HG03354 (cell line): ENCODE data around the gene SETDB2.
"Not testable (repeated sequence)": the region's sequence is repeated elsewhere in the genome, so short reads cannot be mapped to it uniquely, and the experiment has no call there.

Experiments used
- ATAC-seq: cut with Tn5 transposase; IDR thresholded peaks from one replicate; pipeline ENCODE4 v1.9.1; 2021; ENCODE audit warnings: mild to moderate bottlenecking; ENCODE audit not compliant: unreplicated experiment, poor library complexity, severe bottlenecking

SETDB2 gene

DNA sequence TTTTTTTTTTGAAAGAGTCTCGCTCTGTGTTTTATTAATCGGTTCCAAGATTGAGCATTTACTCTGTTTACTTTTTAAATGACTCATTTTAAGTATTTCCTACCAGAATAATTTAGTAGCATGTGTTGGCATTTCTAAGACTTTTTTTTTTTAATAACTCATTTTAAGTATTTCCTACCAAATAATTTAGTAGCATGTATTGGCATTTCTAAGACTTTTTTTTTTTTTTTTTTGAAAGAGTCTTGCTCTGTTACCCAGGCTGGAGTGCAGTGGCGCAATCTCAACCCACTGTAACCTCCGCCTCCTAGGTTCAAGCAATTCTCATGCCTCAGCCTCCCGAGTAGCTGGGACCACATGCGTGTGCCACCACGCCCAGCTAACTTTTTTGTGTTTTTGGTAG, 13.1 kb downstream of the SETDB2 start:
- no peak for ATAC-seq

DNA sequence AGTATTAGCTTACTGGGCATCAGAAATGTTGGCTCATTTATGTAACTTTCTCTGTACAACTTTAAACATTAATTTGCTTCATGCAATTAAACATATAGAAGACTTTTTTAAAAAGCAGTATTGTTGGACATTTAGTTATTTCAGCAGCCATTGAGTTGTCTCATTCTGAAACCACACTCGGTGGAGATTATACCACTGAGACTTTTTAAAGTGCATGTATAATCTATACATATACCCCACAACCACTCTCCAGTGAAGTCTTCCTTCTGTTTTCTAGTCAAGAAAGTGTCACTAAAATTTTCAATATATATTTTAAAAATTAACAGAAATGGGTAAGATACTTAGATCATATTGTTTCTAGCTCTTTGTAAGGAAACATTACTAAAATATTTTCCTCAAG, 15.5 kb downstream of the SETDB2 start:
- ATAC-seq, result no peak

DNA sequence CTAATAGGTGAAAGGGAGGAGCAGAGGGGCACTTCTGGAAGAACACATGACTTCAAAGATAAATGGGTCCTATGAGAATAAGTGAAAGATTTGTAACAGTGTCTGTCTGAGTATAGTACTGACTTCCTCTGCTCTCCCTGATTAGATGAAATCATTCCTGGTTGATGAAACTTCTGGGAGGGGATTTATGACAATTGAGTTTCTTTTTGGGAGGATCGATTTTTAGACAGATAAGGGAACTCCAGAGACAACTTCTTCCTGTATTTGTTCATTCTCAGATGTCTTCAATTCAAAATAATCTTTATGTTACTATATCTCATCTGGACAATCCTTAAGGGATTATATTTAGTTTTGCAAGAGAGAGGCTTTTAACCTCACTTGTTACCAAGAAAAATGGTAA, 20.0 kb downstream of the SETDB2 start:
- ATAC-seq, result no peak

DNA sequence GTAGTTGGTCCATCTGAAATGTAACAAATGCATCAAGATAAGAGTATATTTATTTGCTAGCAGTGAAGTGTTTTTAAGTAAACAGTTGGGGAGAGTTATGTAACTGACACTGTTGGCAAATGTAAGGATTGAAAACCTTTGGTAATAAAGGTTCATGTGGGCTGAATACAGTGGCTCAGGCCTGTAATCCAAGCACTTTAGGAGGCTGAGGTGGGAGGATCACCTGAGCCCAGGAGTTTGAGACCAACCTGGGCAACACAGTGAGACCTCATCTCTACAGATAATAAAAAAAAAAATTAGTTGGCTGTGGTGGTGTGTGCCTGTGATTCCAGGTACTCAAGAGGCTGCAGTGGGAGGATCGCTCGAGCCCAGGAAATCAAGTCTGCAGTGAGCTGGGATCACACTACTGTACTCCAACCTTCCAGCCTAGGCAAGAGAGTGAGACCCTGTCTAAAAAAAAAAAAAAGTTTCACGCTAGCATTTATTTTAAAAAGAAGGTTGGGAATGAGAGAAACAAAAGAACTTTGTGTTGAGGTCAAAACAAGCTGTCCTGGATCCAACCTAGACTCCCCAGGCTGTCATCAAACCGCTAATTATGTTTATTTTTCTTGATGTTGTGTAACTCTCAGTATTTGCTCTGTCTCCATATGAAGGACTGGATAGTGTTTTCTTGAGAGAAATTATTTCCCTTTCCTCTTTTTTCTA, 20.7 kb downstream of the SETDB2 start:
- no peak for ATAC-seq

DNA sequence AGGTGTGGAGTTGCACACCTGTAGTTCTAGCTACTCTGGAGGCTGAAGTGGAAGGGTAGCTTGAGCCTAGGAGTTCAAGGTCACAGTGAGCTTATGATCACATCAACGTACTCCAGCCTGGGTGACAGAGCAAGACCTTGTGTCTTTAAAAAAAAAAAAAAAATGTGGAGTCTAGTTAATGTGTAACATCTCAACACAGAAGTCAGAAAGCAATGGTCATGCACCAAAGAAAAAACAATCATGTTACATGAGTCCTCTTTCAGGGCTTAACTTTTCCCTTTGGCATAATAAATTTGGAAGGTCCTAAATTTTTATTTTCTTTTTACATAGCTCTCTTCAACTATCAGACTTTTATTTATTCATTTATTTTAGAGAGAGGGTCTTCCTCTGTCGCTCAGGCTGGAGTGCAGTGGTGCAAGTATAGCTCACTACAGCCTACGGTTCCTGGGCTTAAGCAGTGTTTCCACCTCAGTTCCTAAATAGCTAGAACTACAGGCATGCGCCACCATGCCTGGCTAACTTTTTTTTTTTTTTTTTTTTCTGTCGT, 22.3 kb downstream of the SETDB2 start:
- ATAC-seq, result no peak

DNA sequence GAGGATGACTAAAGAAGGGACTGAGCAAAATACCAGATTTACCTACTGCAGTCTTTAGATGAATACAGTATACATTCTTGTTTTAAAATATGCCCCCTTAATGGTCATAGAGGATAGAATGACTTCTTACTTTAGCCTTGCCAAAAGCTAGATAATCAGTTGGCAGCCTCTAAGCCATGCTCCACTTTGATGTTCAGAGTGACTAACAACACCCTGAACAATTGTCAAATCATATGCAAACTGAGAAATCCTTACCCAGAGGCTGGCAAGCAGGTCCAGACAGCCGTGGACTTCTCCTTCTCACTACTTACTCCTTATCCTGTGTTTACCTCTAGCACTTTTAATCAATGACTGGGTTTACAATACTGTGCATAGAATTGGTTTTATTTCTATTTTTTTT, 28.1 kb downstream of the SETDB2 start:
- ATAC-seq, result no peak

DNA sequence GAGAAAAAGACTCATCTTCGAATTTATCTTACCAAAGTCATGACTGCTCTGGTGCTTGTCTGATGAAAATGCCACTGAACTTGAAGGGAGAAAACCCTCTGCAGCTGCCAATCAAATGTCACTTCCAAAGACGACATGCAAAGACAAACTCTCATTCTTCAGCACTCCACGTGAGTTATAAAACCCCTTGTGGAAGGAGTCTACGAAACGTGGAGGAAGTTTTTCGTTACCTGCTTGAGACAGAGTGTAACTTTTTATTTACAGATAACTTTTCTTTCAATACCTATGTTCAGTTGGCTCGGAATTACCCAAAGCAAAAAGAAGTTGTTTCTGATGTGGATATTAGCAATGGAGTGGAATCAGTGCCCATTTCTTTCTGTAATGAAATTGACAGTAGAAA, 32.5 kb downstream of the SETDB2 start:
- no peak for ATAC-seq

DNA sequence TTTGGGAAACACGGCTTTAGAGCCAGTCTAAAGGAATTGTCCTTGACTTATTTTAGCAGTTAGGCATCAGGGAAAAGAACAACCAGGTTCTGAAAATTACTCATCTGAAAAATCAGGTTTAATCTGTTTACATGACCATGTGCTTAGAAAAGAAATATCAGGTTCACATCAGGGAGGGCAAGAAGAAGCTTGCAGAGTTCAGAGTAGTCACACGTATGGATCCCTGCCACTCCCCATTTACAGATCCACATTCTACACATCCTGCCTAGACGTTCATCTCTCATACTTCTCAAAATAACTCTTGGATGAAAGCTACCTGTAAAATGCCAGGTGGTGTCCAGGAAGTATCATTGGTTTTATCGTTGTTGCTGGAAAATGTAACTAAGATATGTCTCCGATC, 37.7 kb downstream of the SETDB2 start:
- ATAC-seq, result no peak

DNA sequence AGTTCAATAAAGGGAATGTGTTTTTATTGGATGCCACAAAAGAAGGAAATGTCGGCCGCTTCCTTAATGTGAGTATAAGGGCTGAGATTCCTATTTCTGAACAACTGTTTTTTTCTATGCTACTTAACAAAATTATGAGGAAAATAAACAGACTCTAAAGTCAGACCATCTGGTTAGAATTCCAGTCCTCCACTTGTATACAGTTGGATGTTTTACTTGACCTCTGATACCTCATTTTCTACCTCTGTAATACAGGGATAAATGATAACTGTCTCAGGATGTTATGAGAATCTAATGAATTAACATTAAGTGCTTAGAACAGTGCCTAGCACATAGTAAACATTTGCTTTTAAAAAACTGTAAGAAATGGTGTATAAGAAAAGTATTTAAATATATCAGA, 44.5 kb downstream of the SETDB2 start:
- no peak for ATAC-seq

DNA sequence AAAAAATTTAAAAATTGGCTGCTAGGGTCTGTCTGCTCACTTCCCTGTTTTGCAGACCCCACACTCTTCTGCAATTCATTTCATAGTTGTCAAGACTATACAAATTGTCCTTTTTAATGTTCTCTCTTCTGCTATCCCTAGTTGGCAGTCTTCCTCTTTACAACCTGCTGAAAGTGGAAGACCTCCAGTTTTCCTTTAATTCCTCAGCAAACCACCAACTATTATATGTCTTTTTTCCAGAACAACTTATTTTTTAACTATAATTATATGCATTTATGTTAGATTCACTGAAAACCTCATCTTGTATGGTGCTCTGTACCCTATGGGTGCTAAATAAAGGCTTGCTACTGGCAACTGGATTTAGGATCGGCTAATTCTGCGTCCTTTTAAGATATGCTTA, 50.6 kb downstream of the SETDB2 start:
- ATAC-seq, result no peak

DNA sequence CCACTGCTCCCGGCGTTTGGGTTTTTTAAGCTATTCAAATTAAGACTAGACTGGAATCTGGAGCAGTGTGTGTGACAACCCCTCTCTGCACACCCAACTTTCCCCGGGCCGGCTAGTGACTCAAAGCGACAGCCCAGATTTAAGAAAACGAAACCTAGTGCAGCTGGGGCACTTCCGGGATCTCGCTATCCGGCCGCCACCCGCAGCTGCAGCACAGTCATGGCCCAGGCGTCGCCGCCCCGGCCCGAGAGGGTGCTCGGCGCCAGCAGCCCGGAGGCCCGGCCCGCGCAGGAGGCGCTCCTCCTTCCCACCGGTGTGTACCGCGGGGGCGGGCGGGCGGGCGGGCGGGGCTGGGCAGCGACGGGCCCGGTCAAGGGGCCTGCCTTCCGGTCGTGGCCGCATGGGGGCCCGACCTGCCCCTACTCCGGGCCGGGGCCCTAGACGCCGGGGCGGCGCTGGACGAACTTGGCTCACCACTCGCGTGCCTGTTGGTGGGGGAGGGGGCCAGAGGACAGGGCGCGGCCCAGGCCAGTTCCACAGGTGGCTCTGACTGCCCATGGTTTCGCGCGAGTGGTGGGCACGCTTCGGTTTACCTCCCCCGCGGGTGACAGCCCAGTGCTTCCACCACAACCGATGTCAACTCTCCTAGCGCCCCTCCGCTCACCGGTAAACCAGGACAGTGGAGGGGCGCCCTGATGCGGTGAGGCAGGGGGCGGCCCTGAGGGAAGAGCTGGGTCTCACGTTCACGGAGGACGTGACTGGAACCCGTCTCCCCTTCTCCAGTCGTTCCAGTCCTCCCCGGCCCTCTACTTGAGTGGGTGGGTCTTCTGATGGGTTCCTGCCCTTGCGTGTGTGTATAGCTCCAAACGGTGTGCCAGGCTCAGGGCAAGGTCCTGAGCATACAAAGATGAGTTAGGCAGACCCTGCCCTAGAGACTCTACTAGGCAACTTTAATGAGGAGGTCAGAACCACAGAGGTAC, 52.0 kb downstream of the SETDB2 start, which contains the start of gene PHF11:
PHF11 (plus strand) TSS at position 171 of the 980 bp plus-strand sequence; CDS start at position 220, 49 bp downstream.
- peak; percentile 86 for ATAC-seq

DNA sequence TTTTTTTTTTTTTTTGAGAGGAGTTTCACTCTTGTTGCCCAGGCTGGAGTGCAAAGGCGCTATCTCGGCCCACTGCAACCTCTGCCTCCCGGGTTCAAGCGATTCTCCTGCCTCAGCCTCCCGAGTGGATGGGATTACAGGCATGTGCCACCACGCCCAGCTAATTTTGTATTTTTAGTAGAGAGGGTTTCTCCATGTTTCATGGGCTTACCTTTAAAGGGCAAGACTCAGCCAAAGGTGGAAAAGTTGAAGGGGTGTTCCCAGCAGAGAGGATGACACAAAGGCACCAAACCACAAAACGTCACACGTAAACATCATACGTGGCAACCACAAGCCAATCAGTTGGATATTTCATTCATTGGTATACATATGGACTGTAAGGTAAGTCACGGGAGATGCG, 52.8 kb downstream of the SETDB2 start:
- ATAC-seq, result not testable (repeated sequence)

DNA sequence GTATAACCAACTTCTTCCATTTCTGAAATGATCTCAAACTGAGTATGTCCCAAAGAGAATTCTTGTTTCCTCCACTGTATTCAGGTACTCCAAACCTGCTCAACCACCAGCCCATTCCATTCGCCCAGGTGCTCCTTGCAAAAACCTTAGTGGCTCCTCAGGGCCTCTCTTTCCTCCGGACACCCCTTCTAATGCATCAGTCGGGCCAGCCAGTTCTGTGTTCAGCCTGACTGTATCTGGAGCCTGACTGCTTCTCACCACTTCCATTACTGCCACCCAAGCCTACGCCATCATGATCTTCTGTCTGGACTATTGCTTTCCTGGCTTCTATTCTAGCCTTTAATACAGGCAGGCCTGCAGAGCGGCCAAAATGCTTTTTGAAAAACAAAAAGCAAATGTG, 53.2 kb downstream of the SETDB2 start:
- ATAC-seq, result no peak

DNA sequence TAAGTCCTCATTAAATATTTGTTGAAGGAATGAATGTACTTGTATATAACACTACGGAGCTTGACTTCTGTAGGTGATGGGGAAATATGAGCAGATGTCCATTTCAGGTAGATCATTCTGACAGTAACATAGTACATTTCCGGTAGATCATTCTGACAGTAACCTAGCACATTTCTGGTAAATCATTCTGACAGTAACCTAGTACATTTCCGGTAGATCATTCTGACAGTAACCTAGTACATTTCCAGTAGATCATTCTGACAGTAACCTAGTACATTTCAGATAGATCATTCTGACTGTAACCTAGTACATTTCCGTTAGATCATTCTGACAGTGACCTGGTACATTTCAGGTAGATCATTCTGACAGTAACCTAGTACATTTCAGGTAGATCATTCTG, 54.1 kb downstream of the SETDB2 start:
- ATAC-seq, result no peak

DNA sequence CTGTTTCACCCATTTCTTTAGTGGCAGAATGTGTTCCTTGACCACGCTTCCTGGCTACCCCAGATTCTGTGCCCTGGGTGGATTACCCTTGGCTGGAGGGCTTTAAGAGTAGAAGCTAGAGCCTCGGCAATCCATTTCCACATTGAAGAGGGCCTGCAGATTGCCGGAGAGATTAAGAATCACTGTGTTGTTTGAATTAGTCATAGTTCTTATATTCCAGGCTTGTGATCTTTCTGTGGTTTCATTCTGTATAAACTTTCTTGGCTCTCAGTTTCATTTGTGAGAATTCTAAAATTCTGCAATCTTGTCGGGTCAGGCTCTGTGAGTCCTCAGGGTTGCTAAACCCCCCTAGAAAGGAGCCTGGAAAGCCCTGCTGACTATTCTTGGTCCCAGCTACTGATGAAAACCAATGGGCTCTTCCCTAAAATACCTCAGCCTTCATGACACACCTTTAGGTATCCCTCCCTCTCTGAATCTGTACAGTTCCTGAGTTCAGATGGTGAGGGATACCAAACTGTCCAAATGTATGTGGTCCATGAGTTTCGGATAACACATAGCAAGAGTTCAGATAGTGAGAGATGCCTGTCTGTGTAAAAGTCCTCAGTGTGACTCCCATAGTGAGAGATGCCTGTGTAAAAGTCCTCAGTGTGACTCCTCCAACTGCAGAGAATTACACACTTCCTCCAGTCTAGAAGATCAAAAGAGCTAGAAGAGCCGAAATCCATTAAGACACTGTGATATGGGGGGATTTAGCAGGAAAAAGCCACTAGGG, 56.0 kb downstream of the SETDB2 start:
- no peak for ATAC-seq

DNA sequence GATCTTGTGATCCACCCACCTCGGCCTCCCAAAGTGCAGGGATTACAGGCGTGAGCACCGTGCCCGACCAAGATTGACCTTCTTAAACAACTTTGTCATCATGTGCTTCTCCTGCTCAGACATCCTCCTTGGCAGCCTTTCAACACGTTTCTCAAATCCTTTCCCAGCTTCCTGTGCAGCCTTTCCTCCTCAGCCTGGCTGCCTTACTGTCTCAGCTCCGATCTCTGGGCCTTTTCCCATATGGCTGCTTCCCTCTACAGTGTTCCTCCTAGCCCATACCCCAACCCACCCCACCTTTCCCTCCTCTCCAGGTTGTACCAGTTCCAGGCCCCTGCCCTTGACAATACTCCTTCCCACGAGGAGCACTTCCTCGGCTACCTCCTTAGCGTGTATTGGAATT, 58.9 kb downstream of the SETDB2 start:
- ATAC-seq, result no peak

DNA sequence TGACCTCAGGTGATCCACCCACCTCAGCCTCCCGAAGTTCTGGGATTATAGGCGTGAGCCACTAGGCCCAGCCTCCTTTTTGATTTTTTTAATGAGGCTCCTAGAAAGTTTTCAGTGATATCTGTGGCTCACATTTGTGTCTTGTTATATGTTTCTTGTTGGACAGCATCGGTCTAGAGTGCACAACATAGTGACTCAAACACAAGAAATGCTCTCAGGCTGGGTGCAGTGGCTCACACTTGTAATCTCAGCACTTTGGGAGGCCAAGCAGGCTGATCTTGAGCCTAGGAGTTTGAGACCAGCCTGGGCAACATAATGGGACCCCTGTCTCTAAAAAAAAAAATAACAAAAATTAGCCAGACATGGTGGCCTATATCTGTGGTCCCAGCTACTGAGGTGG, 59.9 kb downstream of the SETDB2 start:
- no peak for ATAC-seq

DNA sequence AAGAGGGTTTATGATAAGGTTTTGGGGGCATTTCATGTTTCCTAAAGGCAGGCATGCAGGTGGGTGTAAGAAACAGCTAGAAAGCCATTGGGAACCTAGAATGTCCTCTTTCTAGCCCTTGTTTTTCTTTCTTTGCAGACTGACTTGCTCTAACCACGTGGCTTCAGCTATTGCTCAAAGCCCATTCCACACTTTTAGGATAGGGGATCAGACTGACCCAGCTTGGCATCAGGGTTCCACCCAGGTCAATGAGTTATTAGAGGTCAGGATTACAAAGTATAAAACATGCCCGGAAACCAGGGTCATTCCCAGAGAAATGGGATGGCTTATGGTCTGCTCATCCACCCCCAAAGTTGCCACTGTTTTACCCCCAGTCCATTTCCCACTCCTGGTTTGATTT, 68.5 kb downstream of the SETDB2 start:
- no peak for ATAC-seq

DNA sequence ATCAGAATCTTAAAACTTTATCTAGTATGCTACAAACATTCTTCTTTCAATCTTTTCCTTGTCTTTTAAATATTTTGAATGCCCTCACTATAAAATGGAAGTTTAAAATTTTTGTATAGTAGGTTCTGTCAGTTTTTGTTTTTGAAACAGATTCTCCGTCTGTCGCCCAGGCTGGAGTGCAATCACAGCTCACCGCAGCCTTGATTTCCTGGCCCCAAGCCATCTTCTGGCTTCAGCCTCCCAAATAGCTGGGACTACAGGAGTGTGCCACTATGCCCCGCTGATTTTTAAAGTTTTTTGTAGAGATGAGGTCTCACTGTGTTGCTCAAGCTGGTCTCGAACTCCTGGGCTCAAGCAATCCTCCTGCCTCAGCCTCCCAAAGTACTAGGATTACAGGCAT, 72.4 kb downstream of the SETDB2 start:
- no peak for ATAC-seq

DNA sequence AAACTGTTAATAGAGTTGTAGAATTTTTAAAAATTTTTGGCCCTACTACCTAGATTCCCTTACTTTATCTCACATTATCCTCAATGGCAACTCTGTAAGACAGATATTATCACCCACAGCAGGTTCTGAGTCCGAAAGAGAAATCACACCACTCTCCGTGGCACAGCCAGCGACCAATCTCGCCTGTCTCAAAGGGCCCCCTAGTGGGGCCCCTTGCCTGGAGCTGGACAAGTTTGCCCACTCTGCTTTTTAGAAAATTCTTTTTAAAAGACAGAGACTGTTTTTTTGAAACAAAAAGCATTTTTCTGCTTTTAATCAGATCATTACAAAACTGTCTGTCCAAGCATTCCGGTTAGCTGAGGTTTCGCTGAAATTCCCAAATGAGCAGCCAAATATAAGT, 73.4 kb downstream of the SETDB2 start:
- no peak for ATAC-seq
